Colonic mucosa (tissue), 4 donors: ENCODE data around the gene GSK3A. TPM values are rescaled to one million over a fixed set of nuclear protein-coding genes. Genes with fewer than 3 reads are reported as not detected.
A peak's percentile ranks its signal among the peaks of the same experiment; 100 is the strongest.

Experiments used
- DNase-seq: peaks from one replicate; pipeline ENCODE4 v3.0.0-alpha.2; 2020
- H3K27ac ChIP-seq: fragments of 200-600 bp; one replicate; pipeline ENCODE4 v1.8.0; 2021
- H3K27me3 ChIP-seq: fragments of 200-600 bp; one replicate; pipeline ENCODE4 v1.8.0; 2021
- H3K36me3 ChIP-seq: fragments of 200-600 bp; one replicate; pipeline ENCODE4 v1.8.0; 2021
- H3K4me1 ChIP-seq: fragments of 200-600 bp; one replicate; pipeline ENCODE4 v1.8.0; 2021; ENCODE audit warnings: mild to moderate bottlenecking
- H3K4me3 ChIP-seq: fragments of 200-600 bp; one replicate; pipeline ENCODE4 v1.8.0; 2021
- H3K9ac ChIP-seq, 2 donors: one replicate each; pipeline ENCODE4 v1.7.0; 2013; ENCODE audit warnings: control low read depth in 2 of 2, low read depth in 2 of 2, low read length in 2 of 2
- H3K9me3 ChIP-seq: fragments of 200-600 bp; one replicate; pipeline ENCODE4 v1.8.0; 2021
- intact Hi-C: fragments of 100-400 bp; cut with DNase I; formaldehyde crosslinking; loops from one replicate; pipeline ENCODE4 v1.14.1; 2022
- total RNA-seq, 2 donors: library from RNA; stranded (reverse); fragmentation: NEBNext Ultra II Directional in 1 of 2; extraction: Animal tissue kit (Norgen Biotek cat#: 25700) in 1 of 2; gene quantifications; one replicate each; pipeline ENCODE4 v1.2.1, GENCODE V29; 2021
- TF ChIP-seq, protein P1 (sequence below): fragments of 200-600 bp; IDR thresholded peaks from one replicate; pipeline ENCODE4 v1.8.0; 2022; ENCODE audit warnings: antibody characterized with exemption, mild to moderate bottlenecking
- donor health status: healthy.
- donor health status: DM: no; HTN: no; CAD: no.
- donor health status: DM: no; HTN: no; CAD: no.

Gene GSK3A
- total RNA-seq, 2 donors from 2014 or later = 47.8 to 51.8 TPM

GRCh38 chr19:42251572-42252358 is 9.4 kb upstream of the GSK3A start:
- peak overlapping the region; percentile 12 to 61 for H3K9ac ChIP-seq
- H3K4me3 ChIP-seq = no peak overlapping the region
- peak overlapping the region; percentile 93 for H3K27ac ChIP-seq
- H3K36me3 ChIP-seq = no peaks in the 10 kb centered on the region
- H3K4me1 ChIP-seq = peaks cover 10% of the 10 kb centered on the region
- no peak for DNase-seq
- TF ChIP-seq, protein P1, sequence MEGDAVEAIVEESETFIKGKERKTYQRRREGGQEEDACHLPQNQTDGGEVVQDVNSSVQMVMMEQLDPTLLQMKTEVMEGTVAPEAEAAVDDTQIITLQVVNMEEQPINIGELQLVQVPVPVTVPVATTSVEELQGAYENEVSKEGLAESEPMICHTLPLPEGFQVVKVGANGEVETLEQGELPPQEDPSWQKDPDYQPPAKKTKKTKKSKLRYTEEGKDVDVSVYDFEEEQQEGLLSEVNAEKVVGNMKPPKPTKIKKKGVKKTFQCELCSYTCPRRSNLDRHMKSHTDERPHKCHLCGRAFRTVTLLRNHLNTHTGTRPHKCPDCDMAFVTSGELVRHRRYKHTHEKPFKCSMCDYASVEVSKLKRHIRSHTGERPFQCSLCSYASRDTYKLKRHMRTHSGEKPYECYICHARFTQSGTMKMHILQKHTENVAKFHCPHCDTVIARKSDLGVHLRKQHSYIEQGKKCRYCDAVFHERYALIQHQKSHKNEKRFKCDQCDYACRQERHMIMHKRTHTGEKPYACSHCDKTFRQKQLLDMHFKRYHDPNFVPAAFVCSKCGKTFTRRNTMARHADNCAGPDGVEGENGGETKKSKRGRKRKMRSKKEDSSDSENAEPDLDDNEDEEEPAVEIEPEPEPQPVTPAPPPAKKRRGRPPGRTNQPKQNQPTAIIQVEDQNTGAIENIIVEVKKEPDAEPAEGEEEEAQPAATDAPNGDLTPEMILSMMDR = no peak
- no peaks in the 10 kb centered on the region for H3K27me3 ChIP-seq
- no peaks in the 10 kb centered on the region for H3K9me3 ChIP-seq
- intact Hi-C loops = no loop called here

DNA sequence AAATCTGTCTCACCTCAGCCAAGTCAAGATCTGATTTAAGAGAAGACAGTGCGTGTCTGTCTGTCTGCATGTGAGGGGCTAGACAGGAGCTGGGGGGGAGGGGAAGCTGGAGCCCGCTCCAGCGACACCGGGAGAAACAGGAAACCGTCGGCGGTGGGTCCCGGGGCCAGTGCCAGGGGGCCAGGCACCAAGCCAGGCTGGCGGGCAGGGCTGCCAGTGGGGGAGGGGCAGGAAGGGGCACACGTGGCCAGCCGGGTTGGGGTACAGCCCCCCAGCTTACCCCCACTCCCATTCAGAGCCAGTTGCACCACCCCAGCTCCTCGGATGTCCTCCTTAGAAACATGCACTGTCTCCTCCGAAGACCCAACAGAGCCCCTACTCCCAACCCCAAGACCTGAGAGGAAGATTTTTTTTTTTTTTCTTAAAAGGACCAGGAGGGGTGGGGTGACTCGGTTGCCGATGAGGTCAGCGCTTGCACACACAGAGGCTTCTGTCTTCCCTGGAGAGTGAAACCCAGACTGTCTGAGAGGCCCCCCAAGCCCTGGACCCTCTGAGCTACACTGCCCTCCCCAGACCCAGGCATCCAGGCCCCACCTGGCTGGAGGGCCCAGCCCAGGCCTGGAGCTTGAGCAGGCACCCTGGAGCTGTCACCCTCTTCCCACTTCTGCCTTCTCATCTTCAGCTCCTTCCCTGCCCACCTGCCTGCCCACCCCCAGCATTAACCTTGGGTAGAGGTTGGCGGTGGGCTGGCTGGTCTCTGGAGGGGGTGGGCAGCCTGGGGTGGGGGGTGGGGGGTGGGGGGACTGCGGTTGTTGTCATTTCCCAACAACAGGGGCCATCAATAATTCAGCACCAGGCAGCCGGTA is 8.5 kb upstream of the GSK3A start:
- H3K9ac ChIP-seq = peak overlapping the region in 1 of 2 donors; percentile 66
- H3K9me3 ChIP-seq = no peaks in the 10 kb centered on the region
- no peaks in the 10 kb centered on the region for H3K27me3 ChIP-seq
- no peak overlapping the region for H3K4me3 ChIP-seq
- no peak overlapping the region for H3K27ac ChIP-seq
- TF ChIP-seq, protein P1 = no peak
- H3K4me1 ChIP-seq = peaks cover 6% of the 10 kb centered on the region
- intact Hi-C loops = no loop called here
- H3K36me3 ChIP-seq = no peaks in the 10 kb centered on the region
- DNase-seq = no peak

GRCh38 chr19:42250183-42250665 is 7.8 kb upstream of the GSK3A start:
- intact Hi-C loops = no loop called here
- H3K4me1 ChIP-seq = peaks cover 6% of the 10 kb centered on the region

DNA sequence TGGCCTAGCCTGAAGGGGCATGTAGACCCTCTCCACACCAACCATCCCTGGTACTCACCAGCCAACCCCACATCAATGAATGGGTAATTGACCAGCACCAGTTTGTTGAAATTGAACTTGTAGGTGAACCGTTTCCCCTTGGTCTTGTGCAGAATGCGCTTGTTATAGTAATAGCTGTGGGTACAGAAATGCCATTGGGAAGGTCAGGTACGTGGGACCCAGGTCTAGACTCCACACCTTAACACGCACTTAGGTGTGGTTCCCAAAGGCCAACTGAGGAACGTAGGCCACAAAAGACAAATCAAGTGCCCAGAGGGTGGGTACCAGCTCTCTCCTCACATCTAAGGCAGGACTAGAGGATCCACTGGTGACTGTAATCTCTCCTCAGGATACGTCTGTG is 7.4 kb upstream of the GSK3A start:
- no peak overlapping the region for H3K4me3 ChIP-seq
- H3K4me1 ChIP-seq = peaks cover 6% of the 10 kb centered on the region
- intact Hi-C loops = loop anchor here (5.0 kb wide), 2 partner anchors 48 to 117 kb away; partner anchors contain the start of gene POU2F2
- TF ChIP-seq, protein P1 = no peak
- no peaks in the 10 kb centered on the region for H3K27me3 ChIP-seq
- H3K9ac ChIP-seq = no peak overlapping the region
- no peaks in the 10 kb centered on the region for H3K9me3 ChIP-seq
- no peaks in the 10 kb centered on the region for H3K36me3 ChIP-seq
- no peak overlapping the region for H3K27ac ChIP-seq
- no peak for DNase-seq

More at GRCh38 chr19:42250183-42250665, 7.8 kb upstream of the GSK3A start:
- H3K27me3 ChIP-seq = no peaks in the 10 kb centered on the region
- TF ChIP-seq, protein P1 = no peak
- no peak for DNase-seq
- no peak overlapping the region for H3K27ac ChIP-seq
- H3K4me3 ChIP-seq = no peak overlapping the region
- H3K36me3 ChIP-seq = no peaks in the 10 kb centered on the region
- peak overlapping the region in 1 of 2 donors; percentile 66 for H3K9ac ChIP-seq
- H3K9me3 ChIP-seq = no peaks in the 10 kb centered on the region

GRCh38 chr19:42249149-42249750 is 6.8 kb upstream of the GSK3A start:
- H3K4me1 ChIP-seq = peaks cover 6% of the 10 kb centered on the region
- no peaks in the 10 kb centered on the region for H3K27me3 ChIP-seq
- no peaks in the 10 kb centered on the region for H3K36me3 ChIP-seq
- intact Hi-C loops = loop anchor here (5.0 kb wide), 2 partner anchors 48 to 117 kb away; partner anchors contain the start of gene POU2F2
- no peak for DNase-seq
- no peak overlapping the region for H3K27ac ChIP-seq
- no peaks in the 10 kb centered on the region for H3K9me3 ChIP-seq
- H3K4me3 ChIP-seq = no peak overlapping the region
- TF ChIP-seq, protein P1 = no peak
- no peak overlapping the region for H3K9ac ChIP-seq
